Transverse colon (tissue), 4 donors: Measurements from ENCODE around the gene CLEC19A. TPM values are rescaled to one million over a fixed set of nuclear protein-coding genes. Genes with fewer than 3 reads are reported as not detected.

Source experiments
- DNase-seq: peaks from one replicate; pipeline ENCODE4 v3.0.0-alpha.2; 2019
- H3K27ac ChIP-seq, 4 donors: fragments of 200-600 bp; sonication (generic); 2 replicates each; pipeline ENCODE4 v1.5.1; 2016 to 2018; ENCODE audit warnings: inconsistent platforms in 4 of 4
- H3K27me3 ChIP-seq: fragments of 200-600 bp; sonication (generic); 2 replicates; pipeline ENCODE4 v1.5.1; 2017; ENCODE audit warnings: inconsistent platforms
- H3K36me3 ChIP-seq, 4 donors: fragments of 200-600 bp; sonication (generic); 2 replicates each; pipeline ENCODE4 v1.5.1; 2017 to 2019; ENCODE audit warnings: inconsistent platforms in 4 of 4
- H3K4me1 ChIP-seq, 4 donors: fragments of 200-600 bp; sonication (generic); 2 replicates each; pipeline ENCODE4 v1.5.1; 2017 to 2020; ENCODE audit warnings: inconsistent platforms in 4 of 4
- H3K4me3 ChIP-seq, 4 donors: fragments of 200-600 bp; sonication (generic); 1 replicate in 1 of 4; 2 replicates in 3 of 4; pipeline versions ENCODE4 v1.5.1 to v1.6.1; 2017 to 2019; ENCODE audit warnings: inconsistent platforms in 4 of 4
- H3K9me3 ChIP-seq, 2 donors: fragments of 200-600 bp; sonication (generic); 2 replicates each; pipeline ENCODE4 v1.5.1; 2017 to 2019; ENCODE audit warnings: inconsistent platforms in 2 of 2
- EP300 ChIP-seq: sonication (generic); formaldehyde crosslinking; IDR thresholded peaks from one replicate; pipeline ENCODE4 v1.6.1; 2017; ENCODE audit warnings: antibody characterized with exemption, low read depth
- POLR2A ChIP-seq: fragments of 450-650 bp; IDR thresholded peaks from one replicate; pipeline ENCODE4 v1.6.1; 2016; ENCODE audit warnings: antibody characterized with exemption, mild to moderate bottlenecking, moderate library complexity
- POLR2AphosphoS5 ChIP-seq, 3 donors: sonication (generic); formaldehyde crosslinking; IDR thresholded peaks; one replicate each; pipeline ENCODE4 v1.6.1; 2016; ENCODE audit warnings: antibody characterized with exemption in 3 of 3
- WGBS, 2 donors: methylation state at CpG; one replicate each; pipeline ENCODE4 v1.1.5; 2018; ENCODE audit warnings: low coverage in 1 of 2; 5-methylcytosine and 5-hydroxymethylcytosine counted together
- in situ Hi-C, 4 donors: fragments of 200-750 bp; cut with MboI; loops; one replicate each; pipeline versions ENCODE4 v1.15.0 to v1.15.1; 2017; ENCODE audit warnings: low sequenced_read_pairs in 3 of 4, low pct_ligation_motif_present in 1 of 4, low pct_unique_long_range_greater_than_20kb in 1 of 4
- intact Hi-C: fragments of 100-400 bp; cut with DNase I; formaldehyde crosslinking; loops from one replicate; pipeline ENCODE4 v1.15.1; 2023; ENCODE audit warnings: low total_unique reads
- total RNA-seq, 4 donors: library from RNA; depleted of rRNA; stranded (reverse); fragments of >200 nt; gene quantifications; one replicate each; pipeline ENCODE4 v1.1.0, GENCODE V29; 2016
- TF ChIP-seq, protein P1 (sequence below), 5 experiments: fragments of 200-600 bp in 3 of 5; fragments of 450-650 bp in 2 of 5; sonication (generic) in 3 of 5; IDR thresholded peaks; 1 replicate in 2 of 5; 2 replicates in 3 of 5; pipeline ENCODE4 v1.5.1; 2016 to 2017; ENCODE audit warnings: antibody characterized with exemption in 5 of 5, inconsistent platforms in 3 of 5, mild to moderate bottlenecking in 2 of 5, moderate library complexity in 1 of 5

Gene CLEC19A
- total RNA-seq, 4 donors from 2014 or later = not detected

DNA sequence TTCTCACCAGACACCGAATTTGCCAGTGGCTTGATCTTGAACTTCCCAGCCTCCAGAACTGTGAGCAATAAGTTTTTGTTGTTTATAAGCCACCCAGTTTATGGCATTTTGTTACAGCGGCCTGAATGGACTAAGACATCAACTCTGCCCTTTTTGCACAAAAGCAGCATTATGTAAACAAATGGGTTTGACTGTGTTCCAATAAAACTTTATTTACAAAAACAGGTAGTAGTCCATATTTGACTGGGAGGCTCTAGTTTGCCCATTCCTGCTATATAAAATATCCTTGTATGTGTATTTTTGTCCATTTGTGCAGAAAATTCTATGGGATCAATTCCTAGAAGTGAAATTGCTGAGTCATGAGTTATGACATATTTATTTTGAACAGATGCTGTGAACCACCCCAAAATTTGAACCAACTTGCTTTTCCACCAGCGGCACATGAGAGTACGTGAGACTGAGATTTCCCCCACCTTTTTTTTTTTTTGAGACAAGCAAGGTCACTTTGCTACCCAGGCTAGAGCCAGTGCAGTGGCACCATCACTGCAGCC is 21.3 kb upstream of the CLEC19A start:
- H3K27ac ChIP-seq = no peak overlapping the region
- no peaks in the 10 kb centered on the region for H3K4me1 ChIP-seq
- intact Hi-C loops = no loop called here
- no peaks in the 10 kb centered on the region for H3K36me3 ChIP-seq
- H3K9me3 ChIP-seq = no peaks in the 10 kb centered on the region
- WGBS, 2 donors = 69 to 93% methylated on average over 3 to 4 of the region's 4 CpGs
- in situ Hi-C loops = no loop called here
- no peaks in the 10 kb centered on the region for H3K27me3 ChIP-seq
- DNase-seq = no peak
- H3K4me3 ChIP-seq = no peak overlapping the region
- TF ChIP-seq, protein P1, sequence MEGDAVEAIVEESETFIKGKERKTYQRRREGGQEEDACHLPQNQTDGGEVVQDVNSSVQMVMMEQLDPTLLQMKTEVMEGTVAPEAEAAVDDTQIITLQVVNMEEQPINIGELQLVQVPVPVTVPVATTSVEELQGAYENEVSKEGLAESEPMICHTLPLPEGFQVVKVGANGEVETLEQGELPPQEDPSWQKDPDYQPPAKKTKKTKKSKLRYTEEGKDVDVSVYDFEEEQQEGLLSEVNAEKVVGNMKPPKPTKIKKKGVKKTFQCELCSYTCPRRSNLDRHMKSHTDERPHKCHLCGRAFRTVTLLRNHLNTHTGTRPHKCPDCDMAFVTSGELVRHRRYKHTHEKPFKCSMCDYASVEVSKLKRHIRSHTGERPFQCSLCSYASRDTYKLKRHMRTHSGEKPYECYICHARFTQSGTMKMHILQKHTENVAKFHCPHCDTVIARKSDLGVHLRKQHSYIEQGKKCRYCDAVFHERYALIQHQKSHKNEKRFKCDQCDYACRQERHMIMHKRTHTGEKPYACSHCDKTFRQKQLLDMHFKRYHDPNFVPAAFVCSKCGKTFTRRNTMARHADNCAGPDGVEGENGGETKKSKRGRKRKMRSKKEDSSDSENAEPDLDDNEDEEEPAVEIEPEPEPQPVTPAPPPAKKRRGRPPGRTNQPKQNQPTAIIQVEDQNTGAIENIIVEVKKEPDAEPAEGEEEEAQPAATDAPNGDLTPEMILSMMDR (IDR thresholded peaks at IDR 0.05) = no peak
- TF ChIP-seq POLR2A (no peak), POLR2AphosphoS5 (IDR thresholded peaks at IDR 0.05) (no peak), EP300 (no peak)

DNA sequence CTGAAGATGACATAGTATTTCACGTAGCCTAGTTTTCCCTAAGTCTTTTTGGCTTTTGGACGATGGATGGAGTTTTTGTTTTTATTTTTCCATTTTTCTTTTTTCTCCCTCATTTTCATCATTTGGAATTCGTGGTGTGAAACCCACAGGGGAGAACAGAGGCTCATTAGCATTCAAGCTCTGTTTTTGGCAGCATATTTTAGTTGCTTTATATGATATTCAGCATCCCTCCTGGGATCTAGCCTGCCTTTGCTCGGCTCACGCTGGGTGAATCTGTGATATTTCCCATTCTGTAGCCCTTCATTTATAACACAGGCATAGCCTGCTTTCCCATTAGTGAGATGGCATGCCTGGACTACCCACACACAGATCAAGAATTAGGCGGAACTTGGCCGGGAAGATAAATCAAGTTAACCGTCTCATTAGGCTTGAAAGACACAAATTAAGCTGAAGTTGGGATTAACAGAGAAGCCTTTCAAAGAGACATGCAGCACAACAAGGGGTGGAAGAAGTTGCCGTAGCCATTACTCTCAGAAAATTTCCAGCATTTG is 20.1 kb upstream of the CLEC19A start:
- no peak overlapping the region for H3K27ac ChIP-seq
- 84 to 89% methylated on average over 9 of the region's 9 CpGs for WGBS, 2 donors
- intact Hi-C loops (no loop called here), in situ Hi-C loops (no loop called here)
- no peak for DNase-seq
- no peaks in the 10 kb centered on the region for H3K36me3 ChIP-seq
- H3K9me3 ChIP-seq = no peaks in the 10 kb centered on the region
- no peaks in the 10 kb centered on the region for H3K27me3 ChIP-seq
- TF ChIP-seq POLR2AphosphoS5 (IDR thresholded peaks at IDR 0.05) (no peak), POLR2A (no peak), EP300 (no peak)
- TF ChIP-seq, protein P1 (IDR thresholded peaks at IDR 0.05) = no peak
- no peaks in the 10 kb centered on the region for H3K4me1 ChIP-seq
- H3K4me3 ChIP-seq = no peak overlapping the region

GRCh38 chr16:19266774-19267173 is 18.8 kb upstream of the CLEC19A start:
- TF ChIP-seq EP300 = no peak
- TF ChIP-seq, protein P1 (IDR thresholded peaks at IDR 0.05) = no peak
- TF ChIP-seq POLR2AphosphoS5 (IDR thresholded peaks at IDR 0.05) = no peak
- TF ChIP-seq POLR2A = no peak
- 97 to 100% methylated on average over 3 to 11 of the region's 11 CpGs for WGBS, 2 donors

DNA sequence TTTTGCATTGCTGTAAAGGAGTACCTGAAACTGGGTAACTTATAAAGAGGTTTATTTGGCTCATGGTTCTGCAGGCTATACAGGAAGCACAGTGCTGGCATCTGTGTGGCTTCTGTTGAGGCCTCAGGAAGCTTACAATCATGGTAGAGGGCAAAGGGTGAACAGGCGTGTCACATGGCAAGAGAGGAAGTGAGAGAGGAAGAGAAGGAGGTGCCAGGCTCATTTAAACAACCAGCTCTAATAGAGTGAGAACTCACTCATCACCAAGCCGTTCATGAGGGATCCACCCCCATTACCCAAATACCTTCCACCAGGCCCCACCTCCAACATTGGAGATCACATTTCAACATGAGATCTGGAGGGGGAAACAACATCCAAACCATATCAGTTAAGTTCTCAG is 16.4 kb upstream of the CLEC19A start:
- DNase-seq = no peak
- no peaks in the 10 kb centered on the region for H3K9me3 ChIP-seq
- H3K4me3 ChIP-seq = no peak overlapping the region
- intact Hi-C loops = no loop called here
- no peaks in the 10 kb centered on the region for H3K27me3 ChIP-seq
- no peaks in the 10 kb centered on the region for H3K36me3 ChIP-seq
- H3K4me1 ChIP-seq = no peaks in the 10 kb centered on the region
- H3K27ac ChIP-seq = no peak overlapping the region
- TF ChIP-seq POLR2A = no peak
- no peak for TF ChIP-seq EP300
- TF ChIP-seq POLR2AphosphoS5 (IDR thresholded peaks at IDR 0.05) = no peak
- TF ChIP-seq, protein P1 (IDR thresholded peaks at IDR 0.05) = no peak
- 60% methylated on average over 1 to 2 of the region's 2 CpGs for WGBS, 2 donors
- in situ Hi-C loops = no loop called here

More at GRCh38 chr16:19266774-19267173, 18.8 kb upstream of the CLEC19A start:
- Histone ChIP-seq H3K4me1 (no peaks in the 10 kb centered on the region), H3K4me3 (no peak overlapping the region), H3K27me3 (no peaks in the 10 kb centered on the region), H3K9me3 (no peaks in the 10 kb centered on the region), H3K36me3 (no peaks in the 10 kb centered on the region), H3K27ac (no peak overlapping the region)
- intact Hi-C loops (no loop called here), in situ Hi-C loops (no loop called here)
- no peak for DNase-seq
